HCT116 (cell line): Measurements from ENCODE around the gene ARHGEF3. TPM values are rescaled to one million over a fixed set of nuclear protein-coding genes. Genes with fewer than 3 reads are reported as not detected.
"Not testable (repeated sequence)": the region's sequence is repeated elsewhere in the genome, so short reads cannot be mapped to it uniquely, and the experiment has no call there.

Experiments
- ATAC-seq: fragments of 200-7000 bp; cut with Tn5 transposase; 2 replicates; pipeline ENCODE4 v1.9.1; 2020; ENCODE audit warnings: mild to moderate bottlenecking, moderate library complexity
- BruUV-seq: library from RNA; stranded (reverse); fragments of 400-500 nt; replicated peaks from 2 replicates; lab custom pipeline; 2021; lab: Mats Ljungman, UMichigan
- CTCF ChIA-PET: fragments of 300-600 bp; sonication (Branson Sonifier 250); formaldehyde crosslinking; loops from one replicate; lab custom pipeline; 2021; ENCODE audit warnings: antibody characterized with exemption; lab: Charles Lee
- POLR2A ChIA-PET: fragments of 300-600, 350-600 bp; sonication (Branson Sonifier 250); formaldehyde crosslinking; loops from one replicate; lab custom pipeline; 2021; ENCODE audit warnings: antibody characterized with exemption; lab: Charles Lee
- RAD21 ChIA-PET, 2 experiments: fragments of 300-600 bp; sonication (Branson Sonifier 250); formaldehyde crosslinking; loops; one replicate each; lab custom pipeline; 2023; ENCODE audit warnings: low total read pairs in 2 of 2; ENCODE audit not compliant: uncharacterized antibody in 2 of 2, unreplicated experiment in 2 of 2, low non-redundant PET in 1 of 2; lab: Charles Lee
- DNase-seq: peaks from one replicate; pipeline ENCODE4 v3.0.0-alpha.2; 2010; ENCODE audit warnings: low read depth, low spot score
- H2AFZ ChIP-seq: fragments of 200-600 bp; shearing (Covaris generic), sonication (generic); 2 replicates; pipeline ENCODE4 v1.6.1; 2017; ENCODE audit warnings: low read depth, mixed run types, mixed read lengths, antibody characterized with exemption, low read length; ENCODE audit not compliant: poor library complexity, severe bottlenecking
- H3K27ac ChIP-seq: 2 replicates; pipeline ENCODE4 v1.5.1; 2012; ENCODE audit warnings: low read depth, low read length
- H3K27me3 ChIP-seq: fragments of 200-600 bp; sonication (generic); 2 replicates; pipeline ENCODE4 v1.6.1; 2016; ENCODE audit warnings: mixed run types, low read length, mixed read lengths; ENCODE audit not compliant: insufficient read depth
- H3K36me3 ChIP-seq, 2 experiments: fragments of 200-500 bp in 1 of 2; fragments of 200-600 bp in 1 of 2; sonication (Bioruptor generic) in 1 of 2; sonication (generic) in 1 of 2; 2 replicates each; pipeline versions ENCODE4 v1.5.1 to v1.6.1; 2014 to 2016; ENCODE audit warnings: low read length in 2 of 2, inconsistent platforms in 1 of 2, mixed read lengths in 1 of 2, mixed run types in 1 of 2; ENCODE audit not compliant: insufficient read depth in 2 of 2, control insufficient read depth in 1 of 2
- H3K4me1 ChIP-seq, 2 experiments: fragments of 200-600 bp in 1 of 2; sonication (generic) in 1 of 2; 2 replicates each; pipeline versions ENCODE4 v1.5.1 to v1.6.1; 2012 to 2017; ENCODE audit warnings: low read length in 2 of 2, inconsistent platforms in 1 of 2, mild to moderate bottlenecking in 1 of 2, mixed read lengths in 1 of 2, mixed run types in 1 of 2, moderate library complexity in 1 of 2; ENCODE audit not compliant: insufficient read depth in 2 of 2, control insufficient read depth in 1 of 2
- H3K4me2 ChIP-seq: fragments of 200-600 bp; sonication (generic); 2 replicates; pipeline ENCODE4 v1.6.1; 2017; ENCODE audit warnings: mixed run types, low read length, mixed read lengths
- H3K4me3 ChIP-seq, 2 experiments: fragments of 200-600 bp in 1 of 2; sonication (generic) in 1 of 2; replicated peaks in 1 of 2; 2 replicates each; pipeline ENCODE4 v1.5.1; 2011 to 2016; ENCODE audit warnings: low read length in 2 of 2, control low read depth in 1 of 2, low read depth in 1 of 2, mild to moderate bottlenecking in 1 of 2, mixed read lengths in 1 of 2, mixed run types in 1 of 2
- H3K79me2 ChIP-seq: fragments of 200-600 bp; sonication (generic); 2 replicates; pipeline ENCODE4 v1.6.1; 2017; ENCODE audit warnings: mild to moderate bottlenecking, mixed run types, low read length, moderate library complexity, mixed read lengths; ENCODE audit not compliant: insufficient read depth
- H3K9ac ChIP-seq: fragments of 200-600 bp; sonication (generic); 2 replicates; pipeline ENCODE4 v1.6.1; 2016; ENCODE audit warnings: low read length, mixed read lengths
- H3K9me2 ChIP-seq: fragments of 200-600 bp; sonication (generic), shearing (Covaris generic); 2 replicates; pipeline ENCODE4 v1.6.1; 2017; ENCODE audit warnings: mixed run types, mild to moderate bottlenecking, moderate library complexity; ENCODE audit not compliant: insufficient read depth
- H3K9me3 ChIP-seq, 2 experiments: fragments of 200-500 bp in 1 of 2; fragments of 200-600 bp in 1 of 2; sonication (Bioruptor generic) in 1 of 2; sonication (generic) in 1 of 2; 2 replicates each; pipeline ENCODE4 v1.6.1; 2014 to 2017; ENCODE audit warnings: low read length in 2 of 2, mixed read lengths in 2 of 2, inconsistent platforms in 1 of 2, low read depth in 1 of 2, mild to moderate bottlenecking in 1 of 2, mixed run types in 1 of 2, moderate library complexity in 1 of 2; ENCODE audit not compliant: control insufficient read depth in 1 of 2, insufficient read depth in 1 of 2
- H4K20me1 ChIP-seq: fragments of 200-600 bp; sonication (generic), shearing (Covaris generic); 2 replicates; pipeline ENCODE4 v1.6.1; 2017; ENCODE audit warnings: mixed run types, mild to moderate bottlenecking, moderate library complexity; ENCODE audit not compliant: insufficient read depth
- EZH2 ChIP-seq: fragments of 200-600 bp; sonication (generic); IDR thresholded peaks from 2 replicates; pipeline ENCODE4 v1.6.1; 2017; ENCODE audit warnings: antibody characterized with exemption, mixed run types
- intact Hi-C: fragments of 100-400 bp; cut with micrococcal nuclease; formaldehyde crosslinking; loops from 2 replicates; pipeline ENCODE4 v1.10.0; 2022
- total RNA-seq: library from RNA; stranded (reverse); gene quantifications from one replicate; pipeline ENCODE4 v1.2.1, GENCODE V29; 2021; ENCODE audit not compliant: unreplicated experiment

Gene ARHGEF3
- total RNA-seq, 1 experiment from 2014 or later = 18.1 TPM

- POLR2A ChIA-PET = no interaction called here
- no peaks in the 10 kb centered on the region for H3K9me3 ChIP-seq
- H3K9me2 ChIP-seq = no peaks in the 10 kb centered on the region
- no peak overlapping the region for H3K9ac ChIP-seq
- TF ChIP-seq EZH2 = no peak
- H3K4me3 ChIP-seq = no peak overlapping the region
- intact Hi-C loops = no loop called here
- H3K36me3 ChIP-seq = no peaks in the 10 kb centered on the region
- RAD21 ChIA-PET = no interaction called here
- no peak for ATAC-seq
- H2AFZ ChIP-seq = no peak overlapping the region
- no peaks in the 10 kb centered on the region for H4K20me1 ChIP-seq
- H3K4me1 ChIP-seq = peaks cover 7 to 12% of the 10 kb centered on the region in 2 experiments
- no peaks in the 10 kb centered on the region for H3K79me2 ChIP-seq
- no peak overlapping the region for H3K4me2 ChIP-seq
- CTCF ChIA-PET = no interaction called here
- no peak for DNase-seq
- no peaks in the 10 kb centered on the region for H3K27me3 ChIP-seq
- no TSS peak for BruUV-seq
- no peak overlapping the region for H3K27ac ChIP-seq
Observed at GRCh38 chr3:56693750-56694149, 108.0 kb downstream of the ARHGEF3 start.

DNA sequence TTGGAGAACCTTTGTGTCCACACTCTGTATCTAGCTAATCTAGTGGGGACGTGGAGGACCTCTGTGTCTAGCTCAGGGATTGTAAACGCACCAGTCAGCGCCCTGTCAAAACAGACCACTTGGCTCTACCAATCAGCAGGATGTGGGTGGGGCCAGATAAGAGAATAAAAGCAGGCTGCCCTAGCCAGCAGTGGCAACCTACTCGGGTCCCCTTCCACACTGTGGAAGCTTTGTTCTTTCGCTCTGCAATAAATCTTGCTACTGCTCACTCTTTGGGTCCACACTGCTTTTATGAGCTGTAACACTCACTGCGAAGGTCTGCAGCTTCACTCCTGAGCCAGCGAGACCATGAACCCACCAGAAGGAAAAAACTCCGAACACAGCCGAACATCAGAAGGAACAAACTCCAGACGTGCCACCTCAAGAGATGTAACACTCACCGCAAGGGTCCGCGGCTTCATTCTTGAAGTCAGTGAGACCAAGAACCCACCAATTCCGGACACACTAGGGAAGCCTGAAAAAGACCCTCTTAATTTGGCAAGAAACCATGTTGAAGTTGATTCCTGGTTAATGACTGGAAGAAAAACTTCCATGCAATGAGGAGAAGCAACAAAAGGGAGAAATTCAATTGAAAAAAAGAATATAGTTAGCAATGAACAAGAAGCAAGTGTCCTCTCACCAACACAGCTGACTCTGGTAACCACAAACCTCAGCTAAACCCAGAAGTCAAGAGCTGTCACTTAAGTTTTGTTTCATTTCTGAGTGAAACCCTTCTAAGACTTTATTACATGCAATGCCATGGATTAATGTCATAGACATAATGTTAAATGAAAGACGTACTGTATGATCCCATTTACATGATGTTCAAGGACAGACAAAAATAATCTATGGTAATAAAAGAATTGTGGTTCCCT lies 109.0 kb downstream of the ARHGEF3 start:
- H3K27ac ChIP-seq, H3K4me2 ChIP-seq, H3K36me3 ChIP-seq, H4K20me1 ChIP-seq, CTCF ChIA-PET, H3K9me2 ChIP-seq, ATAC-seq, H3K9me3 ChIP-seq, intact Hi-C loops, H3K9ac ChIP-seq, RAD21 ChIA-PET, BruUV-seq, DNase-seq, POLR2A ChIA-PET, H3K79me2 ChIP-seq, H3K27me3 ChIP-seq, H2AFZ ChIP-seq, H3K4me3 ChIP-seq: not testable (repeated sequence)
- H3K4me1 ChIP-seq = peaks cover 7 to 12% of the 10 kb centered on the region in 2 experiments

GRCh38 chr3:56692001-56692365 lies 109.8 kb downstream of the ARHGEF3 start:
- CTCF ChIA-PET, RAD21 ChIA-PET, H3K27me3 ChIP-seq, POLR2A ChIA-PET, H3K9me3 ChIP-seq, H4K20me1 ChIP-seq, H3K79me2 ChIP-seq, ATAC-seq, BruUV-seq, H3K27ac ChIP-seq, DNase-seq, H2AFZ ChIP-seq, H3K9me2 ChIP-seq, intact Hi-C loops, H3K36me3 ChIP-seq: not testable (repeated sequence)
- peak overlapping the region in 1 of 2 experiments; percentile 43; a peak in 3 of 4 replicates for H3K4me3 ChIP-seq
- H3K4me2 ChIP-seq = peak overlapping the region; percentile 74
- peaks cover 7 to 12% of the 10 kb centered on the region in 2 experiments for H3K4me1 ChIP-seq
- H3K9ac ChIP-seq = peak overlapping the region; percentile 43
